NCI-H446 treated with DMSO at 0.1 percent for 48 hours (cell line): ENCODE measurements around the gene CNR2.
"Not testable (repeated sequence)": the region's sequence is repeated elsewhere in the genome, so short reads cannot be mapped to it uniquely, and the experiment has no call there.

Experiments used
- DNase-seq: peaks from one replicate; lab custom pipeline; 2025; lab: John Stamatoyannopoulos, UW

The CNR2 gene

DNA sequence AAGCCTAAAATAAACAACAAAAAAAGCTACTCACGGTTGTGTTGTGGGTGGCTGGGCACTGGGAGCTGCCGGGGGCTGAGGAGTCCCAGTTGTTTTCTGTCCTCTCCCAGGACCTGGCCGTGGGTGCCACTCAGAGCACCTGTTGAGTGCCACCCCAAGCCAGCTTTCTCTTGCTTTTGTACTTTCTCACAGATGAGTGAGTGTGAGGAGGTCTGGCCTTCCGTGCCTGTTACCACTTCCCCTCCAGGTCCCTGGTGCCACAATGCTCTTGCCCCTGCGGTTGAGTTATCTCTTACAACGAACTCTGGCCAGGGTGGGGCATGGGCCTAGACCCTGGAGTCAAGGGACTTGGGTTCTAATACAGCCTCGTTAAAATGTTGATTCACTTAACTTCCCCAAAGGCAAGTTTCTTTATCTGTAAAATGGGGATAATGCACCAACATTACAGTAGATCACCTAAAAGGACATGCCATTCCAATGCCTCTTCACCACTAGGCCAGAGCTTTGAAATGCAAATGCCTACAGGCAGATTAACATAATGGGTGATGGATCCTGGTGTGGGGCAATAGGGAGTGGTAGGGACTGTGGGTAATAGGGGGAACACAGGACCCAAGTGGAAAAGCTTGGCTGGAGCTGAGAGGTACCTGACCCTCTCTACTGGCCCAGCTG lies at the start of gene CNR2:
TSS of gene CNR2 (minus strand) at position 151 of the 669 bp plus-strand sequence. CDS start 37,745 bp downstream, outside the sequence.
- no peak for DNase-seq

DNA sequence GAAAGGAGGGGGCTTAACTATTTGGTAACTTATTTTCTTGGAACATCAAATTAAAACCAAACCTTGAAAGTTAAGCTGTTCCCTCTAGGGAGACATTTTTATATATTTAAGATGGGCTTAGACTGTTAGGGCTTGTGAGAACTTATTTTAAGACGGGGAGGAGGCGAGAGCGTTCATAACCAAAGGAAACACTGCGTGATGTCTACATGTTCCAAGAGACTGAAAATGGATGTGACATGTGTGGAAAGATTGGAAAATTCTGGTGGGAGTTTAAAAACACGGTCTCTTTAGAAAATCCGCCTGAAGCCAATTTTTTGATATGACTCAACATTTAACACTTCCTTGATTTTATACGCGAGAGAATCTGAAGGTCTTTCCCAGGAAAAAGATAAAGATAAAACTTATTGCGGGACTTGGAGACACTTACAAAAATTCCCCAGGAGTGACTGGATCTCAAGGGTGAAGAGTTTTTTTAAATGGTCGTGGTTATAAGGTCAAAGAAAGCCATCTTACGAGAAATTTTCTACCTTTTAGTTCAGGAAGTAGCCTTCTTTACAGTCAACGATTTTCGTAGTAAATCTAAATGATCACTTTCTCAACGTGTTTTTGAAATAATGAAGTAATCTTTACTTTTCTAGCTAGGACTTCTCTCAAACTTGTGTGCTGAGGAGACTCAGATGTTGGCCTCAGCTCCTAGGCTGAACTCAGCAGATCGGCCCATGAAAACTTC lies 47.3 kb upstream of the CNR2 start:
- DNase-seq, result no peak

DNA sequence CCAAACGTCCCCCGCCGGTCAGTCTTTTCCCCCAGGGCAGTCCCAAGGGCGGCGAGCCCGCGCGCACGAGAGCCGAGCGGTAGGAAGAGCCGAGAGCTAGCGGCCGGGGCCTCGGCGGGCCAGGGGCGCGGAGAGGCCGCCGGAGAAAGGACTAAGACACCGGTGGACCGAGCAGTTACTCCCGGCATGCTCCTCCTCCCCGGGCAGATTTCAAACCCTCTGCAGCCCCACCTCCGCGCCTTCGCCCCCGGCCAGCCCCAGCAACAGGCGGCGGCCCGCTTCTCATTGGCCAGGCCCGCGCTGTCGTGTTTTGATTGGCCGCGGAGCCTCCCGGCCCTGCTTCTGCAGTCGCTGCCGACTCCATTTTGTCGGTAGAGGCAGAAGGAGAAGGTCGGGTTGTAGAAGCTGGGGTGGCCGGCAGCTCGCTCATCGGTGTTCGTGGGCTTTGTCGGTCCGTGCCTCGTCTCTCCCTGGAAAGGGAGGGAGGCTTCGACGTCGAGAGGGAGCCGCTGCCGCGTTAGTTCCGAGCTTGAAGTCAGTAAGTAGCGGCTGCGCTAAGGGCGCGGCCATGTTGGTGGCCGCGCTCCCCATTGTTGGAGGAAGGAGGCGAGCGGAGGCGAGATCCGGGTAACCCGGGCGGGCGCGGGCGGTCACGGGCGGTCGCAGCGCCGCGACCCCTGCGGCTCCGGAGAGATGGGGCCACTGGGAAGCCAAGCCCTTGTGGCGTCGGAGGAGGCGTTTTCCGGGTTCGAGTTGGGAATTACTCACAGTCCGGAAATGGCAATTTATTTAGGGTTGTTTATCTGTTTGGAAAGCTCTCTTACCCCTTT lies 46.5 kb upstream of the CNR2 start, which contains the start of gene PNRC2:
TSS of gene PNRC2 (plus strand) at position 368 of the 830 bp plus-strand sequence. CDS start 1,630 bp downstream, outside the sequence.
- DNase-seq, result peak; percentile 97

DNA sequence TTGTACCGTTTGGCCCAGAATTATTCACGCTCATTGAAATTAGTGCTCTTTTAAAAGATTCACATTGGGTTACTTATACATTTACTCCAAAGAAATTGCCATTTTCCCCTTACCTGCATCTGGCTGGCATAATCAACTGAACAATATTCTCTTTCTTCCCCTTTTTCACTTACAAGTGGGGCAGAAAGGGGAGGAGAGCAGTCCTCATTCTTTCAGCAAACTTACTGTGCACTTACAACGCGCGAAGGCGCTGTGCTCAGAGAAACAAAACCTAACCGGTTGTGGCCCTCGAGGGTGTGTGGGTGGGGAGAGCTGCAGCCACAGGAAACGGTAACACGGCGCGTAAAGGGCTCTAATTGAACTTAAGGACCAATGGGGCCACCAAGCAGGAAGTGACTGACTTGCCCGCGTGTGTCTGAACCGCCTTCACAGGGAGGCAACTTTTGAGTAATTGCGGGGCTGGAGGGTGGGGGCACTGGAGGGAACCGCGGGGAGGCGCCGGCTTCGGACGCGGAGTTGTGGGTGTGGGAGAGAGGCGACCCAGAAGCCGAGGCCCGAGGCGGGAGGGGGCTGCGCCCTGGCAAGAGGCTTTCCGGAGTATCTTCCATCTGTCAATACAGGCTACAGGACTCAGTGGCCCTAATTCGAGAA lies 45.8 kb upstream of the CNR2 start:
- DNase-seq, result peak; percentile 88

DNA sequence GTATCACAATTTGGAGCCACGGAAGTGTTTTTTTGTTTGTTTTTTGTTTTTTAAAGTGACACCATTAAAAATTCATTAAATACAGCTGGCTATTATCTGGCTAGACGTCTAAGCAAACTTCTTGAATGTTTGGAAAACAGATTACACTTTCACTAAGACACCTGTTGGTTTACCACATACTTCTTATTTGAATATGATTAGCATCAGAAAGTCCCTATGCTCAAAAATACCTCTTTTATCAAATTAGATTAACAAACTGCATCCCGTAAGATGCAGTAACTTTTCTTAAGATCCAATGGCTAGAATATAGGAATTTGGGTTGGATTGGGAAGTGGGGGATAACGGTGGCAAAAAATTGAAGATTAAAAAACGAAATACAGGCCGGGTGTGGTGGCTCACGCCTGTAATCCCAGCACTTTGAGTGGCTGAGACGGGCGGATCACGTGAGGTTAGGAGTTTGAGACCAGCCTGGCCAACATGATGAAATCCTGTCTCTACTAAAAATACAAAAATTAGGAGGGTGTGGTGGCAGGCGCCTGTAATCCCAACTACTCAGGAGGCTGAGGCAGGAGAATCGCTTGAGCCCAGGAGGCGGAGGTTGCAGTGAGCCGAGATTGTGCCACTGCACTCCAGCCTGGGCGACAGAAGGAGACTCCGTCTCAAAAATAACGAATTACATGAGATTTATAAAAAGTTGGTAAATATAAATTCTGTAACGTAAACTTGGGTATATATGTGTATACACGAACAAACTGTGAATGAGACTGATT lies 45.1 kb upstream of the CNR2 start:
- DNase-seq, result not testable (repeated sequence)

DNA sequence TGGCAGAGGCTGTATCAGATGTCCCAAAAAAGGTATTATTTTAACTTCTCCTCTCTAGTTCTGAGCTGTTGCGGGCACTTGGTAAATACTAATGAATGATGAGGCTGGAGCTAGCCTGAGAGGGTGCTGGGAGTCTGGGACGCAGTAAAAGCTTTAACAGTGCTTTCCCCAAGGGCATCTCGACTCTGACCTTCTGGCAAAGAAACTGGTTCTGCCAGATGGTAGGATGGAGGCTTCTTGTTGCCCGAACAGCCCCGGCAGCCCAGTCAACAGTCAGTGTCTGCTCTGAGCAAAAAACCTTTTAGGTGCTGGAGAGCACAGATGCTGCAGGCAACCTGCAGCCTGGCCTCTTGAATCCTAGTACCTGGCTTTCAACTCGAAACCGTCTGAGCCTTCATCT lies 43.9 kb upstream of the CNR2 start:
- DNase-seq, result peak; percentile 85

DNA sequence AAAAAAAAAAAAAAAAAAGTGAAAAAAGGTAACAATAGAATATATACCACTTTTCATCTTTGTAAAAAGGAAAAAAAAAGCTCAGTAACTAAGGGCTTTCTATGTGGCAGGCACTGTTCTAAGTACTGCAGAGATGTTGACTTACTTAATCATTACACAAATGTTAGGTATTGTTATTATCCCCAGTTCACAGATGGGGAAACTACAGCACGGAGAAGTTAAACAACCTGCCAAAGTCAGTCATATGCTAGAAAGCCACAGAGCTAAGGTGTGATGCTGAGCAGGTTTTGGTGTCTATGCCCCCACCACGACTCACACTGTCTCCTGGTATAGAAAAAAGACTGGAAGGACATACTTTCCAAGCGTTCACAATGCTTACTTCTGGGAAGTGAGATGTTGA lies 39.9 kb upstream of the CNR2 start:
- DNase-seq, result no peak

DNA sequence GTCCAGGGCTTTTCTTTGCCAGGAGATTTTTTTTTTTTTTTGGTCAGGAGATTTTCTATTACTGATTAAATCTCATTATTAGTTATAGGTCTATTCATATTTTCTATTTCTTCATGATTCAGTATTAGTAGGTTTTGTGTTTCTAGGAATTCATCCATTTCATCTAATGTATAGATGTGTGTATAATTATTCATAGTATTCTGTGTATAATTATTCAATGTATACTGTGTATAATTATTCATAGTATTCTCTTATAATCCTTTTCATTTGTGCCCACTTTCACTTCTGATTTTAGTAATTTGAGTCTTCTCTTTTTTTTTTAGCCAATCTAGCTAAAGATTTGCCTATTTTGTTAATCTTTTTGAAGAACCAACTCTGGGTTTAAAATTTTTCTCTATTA lies 34.2 kb upstream of the CNR2 start:
- DNase-seq, result no peak

DNA sequence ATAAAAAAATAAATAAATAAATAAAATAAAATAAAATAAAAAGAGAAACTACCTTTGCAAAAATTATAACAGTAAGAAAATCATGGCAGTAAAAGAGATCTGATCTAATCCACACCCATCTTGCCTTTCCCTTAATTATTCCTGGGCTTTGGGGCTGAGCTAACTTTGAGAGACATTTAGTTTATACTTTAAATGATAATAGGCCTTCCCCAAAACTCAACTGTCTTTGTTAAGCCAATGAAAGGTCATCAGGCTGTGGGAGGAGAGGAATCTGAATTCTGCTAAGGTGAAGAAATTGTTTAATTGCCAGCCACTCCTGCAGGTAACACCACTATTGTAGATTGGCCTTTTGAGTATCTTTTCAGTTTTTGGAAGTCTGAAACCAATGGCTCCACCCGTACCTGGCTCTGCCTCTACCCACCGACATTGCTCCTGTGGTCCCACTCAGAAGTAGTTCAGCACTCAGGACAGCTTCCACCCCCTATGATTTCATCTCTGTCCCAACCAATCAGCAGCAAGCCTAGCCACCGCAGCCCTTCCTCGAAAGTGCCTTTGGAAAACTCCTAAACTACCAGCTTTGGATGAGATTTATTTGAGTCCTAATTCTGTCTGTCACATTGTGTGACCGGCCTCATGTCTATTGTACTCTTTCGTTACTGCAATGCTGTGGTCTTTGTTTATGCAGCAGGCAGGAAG lies 23.5 kb upstream of the CNR2 start:
- no peak for DNase-seq

DNA sequence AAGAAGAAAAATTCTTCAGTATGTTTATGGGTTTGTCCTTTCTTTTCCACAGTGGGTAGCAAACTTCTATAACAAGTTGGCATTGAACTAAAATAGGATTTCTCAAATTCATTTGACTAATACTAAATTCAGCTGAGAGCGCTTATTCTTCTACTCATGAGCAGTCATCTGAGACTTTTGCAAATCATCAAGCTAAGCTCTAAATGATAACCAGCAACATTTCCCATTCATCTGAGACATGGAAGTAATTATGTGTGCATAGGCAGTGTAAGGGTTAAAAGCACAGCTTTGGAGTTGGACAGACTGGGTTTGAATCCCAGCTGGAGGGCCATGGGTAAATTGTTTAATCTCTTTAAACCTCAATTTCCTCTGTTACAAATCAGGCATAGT lies 18.3 kb upstream of the CNR2 start:
- DNase-seq, result no peak

DNA sequence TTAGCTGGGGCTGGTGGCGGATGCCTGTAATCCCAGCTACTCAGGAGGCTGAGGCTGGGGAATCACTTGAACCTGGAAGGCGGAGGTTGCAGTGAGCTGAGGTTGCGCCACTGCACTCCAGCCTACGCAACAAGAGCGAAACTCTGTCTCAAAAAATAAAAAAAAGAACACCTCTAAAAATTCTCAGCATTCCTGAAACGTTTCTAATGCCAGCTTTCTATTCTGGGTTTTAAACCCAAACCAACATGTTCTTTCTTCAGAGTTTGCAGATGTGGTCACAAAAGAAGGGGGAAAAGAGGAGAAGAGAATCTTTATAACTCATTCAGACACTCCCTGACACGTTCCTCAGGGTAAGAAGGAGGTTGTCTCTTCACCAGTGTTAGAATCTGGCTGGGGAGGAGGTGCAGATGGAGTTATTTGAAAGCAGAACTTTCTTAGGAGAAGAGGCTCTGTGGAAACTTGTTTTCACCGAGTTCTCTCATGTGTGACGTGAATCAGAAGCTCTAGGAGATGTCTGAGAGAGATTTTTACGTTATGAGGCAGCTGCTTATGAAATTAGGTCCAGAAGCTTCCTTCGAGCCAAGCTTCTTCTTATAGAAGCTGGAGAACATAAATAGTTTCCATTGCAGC lies 17.8 kb upstream of the CNR2 start:
- no peak for DNase-seq

DNA sequence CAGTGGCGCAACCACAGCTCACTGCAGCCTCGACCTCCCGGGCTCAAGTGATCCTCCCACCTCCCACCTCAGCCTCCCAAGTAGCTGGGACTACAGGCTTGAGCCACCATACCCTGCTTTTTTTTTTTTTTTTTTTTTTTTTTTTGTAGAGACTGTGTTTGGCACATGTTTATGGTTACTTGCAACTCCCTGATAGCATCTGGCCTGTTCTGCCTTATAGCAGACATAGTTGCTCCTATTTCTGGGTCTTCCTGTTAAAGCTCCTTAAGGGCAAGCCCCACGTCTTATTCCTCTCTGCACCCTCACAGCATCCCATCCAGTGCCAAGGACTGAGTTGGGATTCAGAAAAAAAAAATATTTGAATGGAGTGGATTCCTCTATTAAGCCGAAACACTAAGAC lies 17.1 kb upstream of the CNR2 start:
- DNase-seq, result no peak

DNA sequence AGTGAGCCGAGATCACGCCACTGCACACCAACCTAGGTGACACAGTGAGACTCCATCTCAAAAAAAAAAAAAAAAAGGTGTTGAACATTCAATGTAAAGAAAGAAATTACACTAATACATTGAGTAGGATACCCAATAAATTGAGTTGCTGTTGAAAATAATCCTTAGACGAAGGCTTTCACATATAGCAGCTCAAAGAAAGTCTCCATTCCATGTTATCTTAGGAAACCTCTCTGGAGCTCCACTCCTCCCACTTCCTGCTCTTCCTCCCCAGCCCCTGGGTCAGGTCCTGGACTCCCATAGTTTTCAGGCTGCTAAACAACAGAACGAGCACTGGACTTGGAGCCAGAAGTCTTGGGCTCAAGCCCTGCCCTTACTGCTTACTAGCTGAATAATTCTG lies 15.6 kb upstream of the CNR2 start:
- no peak for DNase-seq

DNA sequence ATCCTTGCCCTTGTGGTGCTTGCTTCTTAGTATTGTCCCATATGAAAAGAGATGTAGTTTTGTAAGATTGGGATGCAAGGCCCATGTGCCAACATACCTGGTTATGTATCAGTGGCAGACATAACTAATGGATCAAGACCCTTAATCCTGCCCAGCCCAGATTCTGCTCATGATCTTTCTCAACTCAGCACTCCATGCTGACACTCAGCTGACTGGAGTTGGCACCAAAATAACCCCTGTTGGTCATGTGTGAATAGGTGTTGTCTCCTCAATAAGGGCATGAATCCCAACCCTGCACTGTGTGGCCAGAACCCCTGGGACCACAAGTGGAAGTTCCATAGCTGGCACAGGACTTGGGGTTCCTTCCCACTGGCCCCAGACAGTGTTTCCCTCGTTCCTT lies 13.9 kb upstream of the CNR2 start:
- DNase-seq, result no peak

DNA sequence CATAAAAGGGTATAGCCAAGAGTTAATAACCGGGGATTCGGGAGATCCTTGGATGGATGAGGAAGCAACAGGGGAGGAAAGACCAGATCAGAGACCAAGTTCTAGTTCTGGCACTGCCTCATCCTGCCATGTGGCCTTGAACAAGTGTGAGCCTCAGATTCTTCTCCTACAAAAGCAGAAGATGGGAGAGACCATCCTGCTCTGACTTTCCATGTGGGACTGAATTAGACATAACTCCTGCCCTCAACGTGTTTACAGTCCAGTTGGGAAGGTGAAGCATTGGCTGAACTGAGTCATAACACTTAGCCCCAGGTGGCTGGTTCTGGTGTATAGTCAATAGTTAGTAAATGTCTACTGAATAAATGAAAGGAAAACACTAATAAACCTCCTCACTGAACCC lies 12.1 kb upstream of the CNR2 start:
- no peak for DNase-seq

DNA sequence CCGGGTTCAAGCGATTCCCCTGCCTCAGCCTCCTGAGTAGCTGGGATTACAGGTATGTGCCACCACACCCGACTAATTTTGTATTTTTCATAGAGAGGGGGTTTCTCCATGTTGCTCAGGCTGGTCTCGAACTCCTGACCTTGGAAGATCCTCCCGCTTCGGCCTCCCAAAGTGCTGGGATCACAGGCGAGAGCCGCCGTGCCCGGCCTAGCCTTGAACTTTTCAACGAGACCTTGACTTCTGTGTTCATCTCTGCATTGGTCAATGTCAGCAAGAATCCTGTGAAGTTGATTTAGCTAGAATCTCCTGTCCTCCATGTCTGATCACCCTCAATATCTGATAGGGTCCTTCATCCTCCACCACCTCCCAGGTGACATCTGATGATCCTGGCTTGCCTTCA lies 11.4 kb upstream of the CNR2 start:
- DNase-seq, result no peak

DNA sequence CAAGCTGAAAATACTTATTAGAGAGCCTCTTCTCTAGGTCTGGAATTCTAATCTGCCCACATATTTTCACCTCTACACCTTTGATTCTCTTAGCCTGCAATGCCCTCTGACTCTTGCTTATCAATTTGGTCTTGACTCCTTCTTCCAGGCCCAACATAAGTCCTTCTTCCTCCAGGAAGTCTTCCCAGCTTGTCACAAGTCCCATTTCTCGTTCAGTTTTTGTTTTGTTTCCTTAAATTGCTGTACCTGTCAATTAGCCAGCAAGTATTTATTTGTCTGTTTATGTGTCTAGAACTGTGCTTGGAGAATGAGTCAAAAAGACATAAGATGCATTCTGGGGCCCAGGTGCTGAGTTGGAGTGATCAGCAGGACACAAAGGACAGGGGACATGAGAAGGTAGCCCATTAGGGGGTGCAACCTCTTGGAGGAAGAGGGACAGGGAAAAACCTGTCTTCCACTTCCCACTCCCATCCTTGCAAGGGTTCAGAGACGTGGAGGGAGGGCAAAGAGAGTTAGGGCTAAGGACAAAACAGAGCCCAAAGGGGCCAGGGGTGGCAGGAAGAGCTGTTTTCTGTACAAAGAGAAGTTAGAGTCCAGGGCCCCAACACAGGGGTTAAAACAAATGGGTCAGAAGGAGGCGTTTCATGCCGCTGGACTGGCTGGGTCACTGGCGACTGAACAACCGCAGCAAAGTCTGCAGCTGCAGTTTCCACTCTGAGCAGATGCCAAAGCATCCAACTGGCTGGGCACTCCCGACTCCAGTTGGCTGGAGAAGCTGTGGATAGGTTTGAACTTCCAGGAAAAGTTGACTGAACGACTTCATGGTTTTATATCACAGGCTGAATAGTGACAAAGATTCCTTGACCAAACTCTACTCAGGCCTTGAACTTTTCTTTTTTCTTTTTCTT lies 10.7 kb upstream of the CNR2 start:
- no peak for DNase-seq

DNA sequence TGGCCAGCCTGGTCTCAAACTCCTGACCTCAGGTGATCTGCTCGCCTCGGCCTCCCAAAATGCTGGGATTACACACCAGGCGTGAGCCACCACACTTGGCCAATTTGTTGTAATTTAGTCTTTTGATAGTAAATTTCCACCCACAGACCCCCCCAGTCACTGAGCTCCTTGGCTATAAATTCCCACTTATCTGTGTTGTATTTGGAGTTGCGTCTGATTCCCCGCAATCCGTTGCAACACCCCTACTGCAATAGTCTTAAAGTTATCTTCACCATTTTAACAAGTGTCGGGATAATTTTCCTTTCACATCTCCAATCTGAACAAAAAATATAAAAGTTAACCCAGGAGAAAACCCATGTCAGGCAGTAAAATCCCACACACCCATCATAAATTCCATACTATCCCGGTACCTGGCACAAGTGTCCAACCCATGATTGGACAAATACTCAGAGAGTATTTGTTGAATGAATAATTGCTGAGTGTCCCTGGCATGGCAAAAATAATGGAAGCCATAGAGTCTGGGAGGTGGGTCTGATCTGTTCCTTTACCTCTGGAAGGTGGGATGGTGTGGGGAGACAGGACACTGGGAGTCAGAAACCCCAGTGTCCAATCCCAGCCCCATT lies 9.3 kb upstream of the CNR2 start:
- no peak for DNase-seq
